GM13977 (cell line): ENCODE measurements around the gene CCNY.

Experiments
- DNase-seq: peaks from one replicate; pipeline ENCODE4 v3.0.0; 2012; ENCODE audit warnings: low spot score
- in situ Hi-C: fragments of 300-500 bp; cut with MboI; formaldehyde crosslinking; loops from one replicate; pipeline ENCODE4 v1.12.0; 2022; ENCODE audit warnings: low sequenced_read_pairs, low pct_unique_long_range_greater_than_20kb, mixed read lengths, inconsistent platforms; ENCODE audit not compliant: unreplicated experiment
- TF ChIP-seq, protein P1 (sequence below): IDR thresholded peaks from 2 replicates; pipeline ENCODE4 v1.5.1; 2012; ENCODE audit warnings: mild to moderate bottlenecking, control low read depth; ENCODE audit not compliant: insufficient read depth; ENCODE audit errors: extremely low read depth, missing control alignments

The CCNY gene

GRCh38 chr10:35585356-35585755 lies 249.0 kb downstream of the CCNY start:
- in situ Hi-C loops = no loop called here
- DNase-seq = no peak
- TF ChIP-seq, protein P1, sequence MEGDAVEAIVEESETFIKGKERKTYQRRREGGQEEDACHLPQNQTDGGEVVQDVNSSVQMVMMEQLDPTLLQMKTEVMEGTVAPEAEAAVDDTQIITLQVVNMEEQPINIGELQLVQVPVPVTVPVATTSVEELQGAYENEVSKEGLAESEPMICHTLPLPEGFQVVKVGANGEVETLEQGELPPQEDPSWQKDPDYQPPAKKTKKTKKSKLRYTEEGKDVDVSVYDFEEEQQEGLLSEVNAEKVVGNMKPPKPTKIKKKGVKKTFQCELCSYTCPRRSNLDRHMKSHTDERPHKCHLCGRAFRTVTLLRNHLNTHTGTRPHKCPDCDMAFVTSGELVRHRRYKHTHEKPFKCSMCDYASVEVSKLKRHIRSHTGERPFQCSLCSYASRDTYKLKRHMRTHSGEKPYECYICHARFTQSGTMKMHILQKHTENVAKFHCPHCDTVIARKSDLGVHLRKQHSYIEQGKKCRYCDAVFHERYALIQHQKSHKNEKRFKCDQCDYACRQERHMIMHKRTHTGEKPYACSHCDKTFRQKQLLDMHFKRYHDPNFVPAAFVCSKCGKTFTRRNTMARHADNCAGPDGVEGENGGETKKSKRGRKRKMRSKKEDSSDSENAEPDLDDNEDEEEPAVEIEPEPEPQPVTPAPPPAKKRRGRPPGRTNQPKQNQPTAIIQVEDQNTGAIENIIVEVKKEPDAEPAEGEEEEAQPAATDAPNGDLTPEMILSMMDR = no peak

DNA sequence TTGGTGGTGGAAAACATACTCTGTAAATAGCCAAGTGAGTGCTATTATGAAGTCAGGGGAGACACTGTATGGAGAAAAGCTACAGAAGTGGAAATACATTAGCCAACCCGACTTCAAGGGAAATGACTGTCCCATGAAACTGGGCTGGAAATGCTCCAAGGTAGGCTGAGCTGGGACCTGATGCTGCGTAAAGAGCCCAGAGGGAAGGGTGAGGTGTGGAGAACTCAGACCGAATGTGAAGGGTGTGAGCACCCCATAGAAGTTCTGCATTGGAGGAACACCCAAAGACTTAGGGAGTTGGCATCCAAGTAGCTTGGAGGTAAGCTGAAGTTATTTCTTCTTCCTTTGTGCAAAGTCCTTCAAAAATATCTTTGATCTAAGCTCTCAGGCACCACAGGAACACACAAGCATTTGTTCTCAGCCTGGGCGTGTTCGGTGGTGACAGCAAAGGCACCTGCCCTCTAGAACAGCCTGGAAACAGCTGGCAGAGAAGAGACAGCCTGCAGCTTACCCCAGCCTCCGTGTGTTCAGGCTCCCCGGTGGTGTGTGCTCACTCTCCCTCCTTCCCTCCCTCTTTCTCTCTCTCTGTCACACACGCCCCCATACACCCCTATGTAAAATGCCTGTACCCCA lies 249.7 kb downstream of the CCNY start:
- no peak for DNase-seq
- in situ Hi-C loops = no loop called here
- TF ChIP-seq, protein P1 = no peak

DNA sequence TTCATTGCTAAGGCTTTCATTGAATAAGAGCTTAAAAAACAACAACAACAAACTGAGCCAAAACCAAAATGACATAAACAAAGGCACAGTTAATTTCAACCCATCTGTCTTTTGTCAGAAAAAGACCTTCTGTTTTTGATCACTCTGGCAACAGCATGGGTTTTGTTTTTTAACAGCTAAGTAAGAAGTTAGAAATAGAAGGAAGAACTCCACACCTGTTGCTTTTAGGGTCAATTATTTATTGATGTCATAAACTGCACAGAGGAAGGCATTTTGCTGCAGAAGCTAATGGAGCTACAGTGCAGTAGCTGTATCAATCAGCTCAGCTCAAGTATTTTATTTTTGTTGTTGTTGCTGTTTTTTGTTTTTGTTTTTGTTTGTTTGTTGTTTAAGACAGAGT lies 252.5 kb downstream of the CCNY start:
- in situ Hi-C loops = no loop called here
- no peak for DNase-seq
- TF ChIP-seq, protein P1 = no peak

DNA sequence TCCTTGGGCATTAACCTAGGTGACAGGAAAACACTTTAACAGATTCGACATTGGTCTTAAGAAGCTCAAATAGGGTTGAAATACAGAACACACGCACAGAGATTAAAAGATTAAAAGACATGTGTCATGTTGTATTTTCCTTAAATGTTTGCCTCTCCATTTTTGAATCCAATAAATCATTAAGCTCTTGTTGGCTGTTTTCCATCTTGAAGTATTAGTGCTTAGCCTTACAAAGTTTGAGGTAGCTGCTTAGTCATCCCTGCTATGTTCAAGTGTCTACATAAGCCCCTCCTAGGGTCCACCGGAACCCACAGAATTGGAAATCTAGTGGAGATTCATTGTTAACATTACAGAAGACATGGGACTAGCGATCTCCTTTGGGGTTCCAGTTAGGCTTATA lies 256.1 kb downstream of the CCNY start:
- in situ Hi-C loops = no loop called here
- TF ChIP-seq, protein P1 = no peak
- no peak for DNase-seq

DNA sequence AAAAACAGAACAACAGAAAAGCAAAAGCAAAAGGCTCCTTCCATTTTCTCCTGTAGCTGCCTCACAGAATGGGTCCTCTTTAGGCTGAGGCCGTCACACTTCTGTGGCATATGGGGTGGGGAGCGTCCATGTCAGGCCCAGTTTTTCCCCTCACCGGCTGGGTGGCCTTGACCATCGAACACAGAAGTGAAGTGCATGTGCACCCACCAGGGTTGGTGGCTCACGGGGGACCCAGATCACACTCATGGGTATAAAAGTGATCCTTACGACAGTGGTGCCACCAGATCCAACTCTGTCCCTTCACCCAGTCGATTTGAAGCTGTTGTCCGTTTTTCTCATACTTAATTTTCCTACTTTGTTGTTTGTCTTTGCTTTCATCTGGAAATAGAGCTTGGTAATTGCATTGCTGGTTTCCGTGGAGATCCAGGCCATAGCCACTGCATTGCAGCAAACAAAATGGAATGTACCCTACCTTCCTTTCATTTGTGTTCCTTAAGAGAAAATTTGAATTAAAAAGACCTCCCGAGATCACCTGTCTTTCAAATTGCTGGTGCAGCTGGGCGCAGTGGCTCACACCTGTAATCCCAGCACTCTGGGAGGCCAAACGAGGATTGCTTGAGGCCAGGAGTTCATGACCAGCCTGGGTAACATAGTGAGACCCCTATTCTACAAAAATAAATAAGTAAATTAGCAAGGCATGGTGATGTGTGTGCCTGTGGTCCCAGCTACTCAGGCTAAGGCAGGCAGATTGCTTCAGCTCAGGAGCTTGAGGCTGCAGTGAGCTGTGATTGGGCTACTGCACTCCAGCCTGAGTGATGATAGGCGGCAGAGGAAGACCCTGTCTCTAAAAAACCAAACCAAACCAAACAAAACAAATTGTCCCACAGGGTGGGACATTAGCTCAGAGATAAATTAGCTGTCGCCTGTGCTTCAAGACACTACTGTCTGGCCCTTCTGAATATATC lies 258.1 kb downstream of the CCNY start:
- in situ Hi-C loops = no loop called here
- TF ChIP-seq, protein P1 = no peak
- DNase-seq = no peak

DNA sequence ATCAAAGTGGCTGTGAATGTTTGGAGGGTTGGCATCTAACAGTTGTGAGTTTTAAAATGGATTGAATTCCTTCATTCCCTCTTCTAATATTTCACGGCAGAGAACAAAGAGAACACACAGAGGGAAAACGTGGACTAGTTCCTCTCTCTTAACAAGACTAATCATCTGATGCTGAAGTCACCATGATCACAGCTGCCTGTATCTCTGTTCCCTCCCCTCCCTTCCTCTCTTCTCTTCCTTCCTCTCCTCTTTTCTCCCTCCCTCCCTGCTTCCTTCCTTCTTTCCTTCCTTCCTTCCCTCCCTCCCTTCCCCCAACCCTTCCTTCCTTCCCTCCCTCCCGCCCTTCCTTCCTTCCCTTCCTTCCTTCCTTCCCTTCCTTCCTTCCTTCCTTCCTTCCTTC lies 258.8 kb downstream of the CCNY start:
- no peak for DNase-seq
- TF ChIP-seq, protein P1 = no peak
- in situ Hi-C loops = no loop called here
